ENCODE results near the gene PRDX6.

PRDX6 gene, protein sequence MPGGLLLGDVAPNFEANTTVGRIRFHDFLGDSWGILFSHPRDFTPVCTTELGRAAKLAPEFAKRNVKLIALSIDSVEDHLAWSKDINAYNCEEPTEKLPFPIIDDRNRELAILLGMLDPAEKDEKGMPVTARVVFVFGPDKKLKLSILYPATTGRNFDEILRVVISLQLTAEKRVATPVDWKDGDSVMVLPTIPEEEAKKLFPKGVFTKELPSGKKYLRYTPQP

DNA sequence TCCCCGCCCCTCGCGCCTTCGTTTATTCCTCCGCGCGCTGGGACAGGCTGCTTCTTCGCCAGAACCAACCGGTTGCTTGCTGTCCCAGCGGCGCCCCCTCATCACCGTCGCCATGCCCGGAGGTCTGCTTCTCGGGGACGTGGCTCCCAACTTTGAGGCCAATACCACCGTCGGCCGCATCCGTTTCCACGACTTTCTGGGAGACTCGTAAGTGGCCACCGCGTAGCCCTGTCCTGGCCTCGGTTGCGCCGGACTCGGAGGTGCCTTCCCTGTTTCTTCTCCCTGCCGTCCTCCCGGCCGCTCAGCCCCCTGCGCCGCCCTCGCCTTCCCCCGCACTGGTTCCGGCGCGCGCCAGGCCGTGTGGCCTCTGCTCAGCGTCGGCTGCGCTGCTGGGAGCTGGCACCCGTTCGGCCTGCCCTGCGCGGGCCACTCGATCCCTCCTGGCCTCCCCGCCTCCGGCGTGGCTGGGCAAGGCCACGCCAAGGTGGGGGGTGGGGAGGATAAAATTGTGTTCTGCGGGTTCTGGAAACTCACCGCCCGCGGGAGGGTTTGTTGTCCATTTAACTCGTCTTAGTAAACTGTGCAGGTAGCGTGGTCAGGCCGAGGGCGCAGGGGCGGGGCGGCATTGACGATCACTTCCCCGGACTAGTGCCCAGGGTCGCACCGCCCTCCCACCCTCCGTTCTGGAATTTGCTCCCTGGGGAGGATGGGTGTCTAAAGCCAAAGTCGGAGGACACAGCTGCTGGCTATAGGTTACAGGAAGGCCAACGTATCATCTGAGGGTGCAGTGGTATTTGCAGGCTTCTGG is at the start of gene PRDX6:
TSS of gene PRDX6 (plus strand) at position 50 of the 808 bp plus-strand sequence. CDS start at position 113, 63 bp downstream.
- TF ChIP-seq, protein P1, sequence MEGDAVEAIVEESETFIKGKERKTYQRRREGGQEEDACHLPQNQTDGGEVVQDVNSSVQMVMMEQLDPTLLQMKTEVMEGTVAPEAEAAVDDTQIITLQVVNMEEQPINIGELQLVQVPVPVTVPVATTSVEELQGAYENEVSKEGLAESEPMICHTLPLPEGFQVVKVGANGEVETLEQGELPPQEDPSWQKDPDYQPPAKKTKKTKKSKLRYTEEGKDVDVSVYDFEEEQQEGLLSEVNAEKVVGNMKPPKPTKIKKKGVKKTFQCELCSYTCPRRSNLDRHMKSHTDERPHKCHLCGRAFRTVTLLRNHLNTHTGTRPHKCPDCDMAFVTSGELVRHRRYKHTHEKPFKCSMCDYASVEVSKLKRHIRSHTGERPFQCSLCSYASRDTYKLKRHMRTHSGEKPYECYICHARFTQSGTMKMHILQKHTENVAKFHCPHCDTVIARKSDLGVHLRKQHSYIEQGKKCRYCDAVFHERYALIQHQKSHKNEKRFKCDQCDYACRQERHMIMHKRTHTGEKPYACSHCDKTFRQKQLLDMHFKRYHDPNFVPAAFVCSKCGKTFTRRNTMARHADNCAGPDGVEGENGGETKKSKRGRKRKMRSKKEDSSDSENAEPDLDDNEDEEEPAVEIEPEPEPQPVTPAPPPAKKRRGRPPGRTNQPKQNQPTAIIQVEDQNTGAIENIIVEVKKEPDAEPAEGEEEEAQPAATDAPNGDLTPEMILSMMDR (IDR thresholded peaks at IDR 0.05; ENCODE audit: low read depth, low read length): no peak
- peak; percentile 81 to 89 for DNase-seq (ENCODE audit: low read depth in 2 of 2)

DNA sequence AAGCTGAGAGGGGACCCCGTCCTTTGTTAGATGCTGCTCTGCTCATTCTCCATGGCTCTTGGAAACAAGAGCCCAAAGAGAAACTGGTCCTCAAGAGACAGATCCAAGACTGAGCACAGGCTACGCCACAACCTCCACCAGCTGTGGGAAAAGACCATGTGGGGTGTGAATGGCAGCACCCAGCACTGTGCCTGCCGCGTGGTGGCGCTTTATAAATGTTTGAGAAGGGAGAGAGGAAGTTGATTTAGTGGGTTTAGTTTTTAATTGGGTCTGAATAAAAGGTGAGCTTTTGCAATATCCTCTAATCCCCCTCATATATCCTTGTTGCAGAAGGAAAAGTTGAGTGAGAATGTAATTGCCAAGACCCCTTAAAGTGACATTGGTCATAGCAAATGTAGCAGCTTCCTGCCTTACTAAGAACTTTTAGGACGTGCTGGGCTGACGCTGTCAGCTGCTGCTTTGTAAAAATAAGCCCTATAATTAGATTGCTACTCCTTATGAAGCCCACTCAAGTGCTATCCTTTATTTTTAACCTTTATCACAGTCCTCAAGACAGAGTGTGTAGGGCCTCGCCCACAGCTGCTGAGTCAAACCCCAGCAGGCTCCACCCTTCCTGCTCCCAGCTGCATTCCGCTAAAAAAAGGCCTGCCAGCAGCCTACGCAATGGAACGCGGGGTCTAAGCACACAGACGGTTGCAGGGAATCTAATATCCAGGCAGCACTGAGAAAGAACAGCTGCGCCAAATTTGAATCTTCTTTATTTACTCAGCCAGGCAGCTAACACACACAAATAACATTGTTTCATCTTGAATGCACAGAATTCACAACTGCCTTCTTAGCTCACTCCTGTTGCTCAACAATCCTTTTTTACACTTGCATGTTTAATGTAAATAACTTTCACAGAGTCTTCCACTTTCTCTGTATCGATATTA is 47.4 kb upstream of the PRDX6 start:
- H3K4me3 ChIP-seq (replicated peaks in 1 of 2; ENCODE audit: low read depth in 2 of 2, low read length in 2 of 2): peak overlapping the region in 1 of 2 donors; percentile 27
- TF ChIP-seq, protein P1 (IDR thresholded peaks at IDR 0.05; ENCODE audit: low read depth, low read length): peak; percentile 74
- DNase-seq (ENCODE audit: low read depth in 2 of 2): peak; percentile 95 to 97

More for the DNA sequence above, at the start of gene PRDX6:
- H3K4me3 ChIP-seq (replicated peaks in 1 of 2; ENCODE audit: low read depth in 2 of 2, low read length in 2 of 2): peak within 1 kb of the TSS; percentile 83 to 85

DNA sequence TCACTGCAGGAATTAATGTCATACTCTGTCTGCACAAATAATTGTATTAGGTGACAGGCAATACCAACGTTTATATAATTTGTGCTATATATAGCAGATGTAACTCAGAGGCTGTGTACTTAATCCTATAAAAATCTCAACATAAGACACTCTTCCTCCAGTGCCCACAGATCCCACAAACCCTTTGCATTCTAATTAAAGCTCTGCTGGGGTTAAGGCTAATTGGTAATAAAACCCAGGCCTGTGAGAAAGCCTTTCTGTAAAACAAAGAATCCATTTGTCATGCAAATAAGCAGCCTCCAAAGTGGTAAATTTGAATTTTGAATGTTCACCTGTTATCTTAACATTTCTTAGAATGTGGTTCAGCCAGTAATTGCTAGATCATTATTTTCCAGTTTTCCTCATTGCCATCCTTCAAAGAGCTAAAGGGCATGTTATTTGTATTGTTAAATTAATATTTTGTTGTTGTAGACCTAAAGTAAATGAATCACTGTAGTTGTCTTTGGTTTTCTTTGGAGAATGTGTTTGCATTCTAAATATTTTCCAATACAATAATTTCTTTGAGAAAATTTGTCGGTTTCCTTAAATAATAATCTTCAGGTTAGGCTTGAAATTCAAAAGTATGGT is 46.3 kb upstream of the PRDX6 start:
- TF ChIP-seq, protein P1 (IDR thresholded peaks at IDR 0.05; ENCODE audit: low read depth, low read length): no peak
- H3K4me3 ChIP-seq (replicated peaks in 1 of 2; ENCODE audit: low read depth in 2 of 2, low read length in 2 of 2): no peak overlapping the region
- DNase-seq (ENCODE audit: low read depth in 2 of 2): no peak

DNA sequence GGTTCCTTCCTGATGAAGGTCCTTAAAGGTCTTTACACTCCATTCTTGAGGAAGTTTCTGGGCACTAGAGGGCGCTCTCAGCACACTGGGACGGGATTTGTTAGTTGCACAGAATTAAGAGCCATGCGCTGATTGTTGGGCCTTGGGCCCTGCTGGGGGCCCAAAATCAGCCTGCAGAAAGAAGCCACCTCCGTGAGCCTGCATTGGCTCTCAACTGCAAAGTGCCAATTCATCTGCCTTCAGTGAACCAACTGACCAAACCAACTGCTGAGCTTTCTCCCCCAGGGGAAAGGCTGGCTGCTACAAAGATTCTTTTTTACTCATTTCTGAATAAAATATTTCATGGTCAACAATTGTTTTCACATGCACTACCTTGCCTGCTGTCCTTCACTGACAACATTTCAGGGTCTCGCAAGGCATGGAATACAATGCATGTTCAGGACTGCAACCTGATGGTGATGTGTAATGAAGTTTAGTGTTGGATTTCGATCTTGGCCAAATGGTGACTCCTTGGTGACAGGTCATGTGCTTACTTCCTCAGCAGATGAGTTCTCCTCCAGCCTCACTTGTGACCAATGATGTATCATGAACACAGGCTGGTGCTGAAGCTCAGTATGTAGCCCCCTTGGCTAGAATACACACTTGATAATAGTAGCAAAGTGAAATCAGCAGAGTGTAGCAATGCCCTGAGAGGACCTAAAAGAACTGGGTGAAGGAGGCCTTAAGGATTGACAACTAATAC is 45.7 kb upstream of the PRDX6 start:
- H3K4me3 ChIP-seq (replicated peaks in 1 of 2; ENCODE audit: low read depth in 2 of 2, low read length in 2 of 2): no peak overlapping the region
- DNase-seq (ENCODE audit: low read depth in 2 of 2): peak; percentile 94 to 96
- TF ChIP-seq, protein P1 (IDR thresholded peaks at IDR 0.05; ENCODE audit: low read depth, low read length): peak; percentile 89

DNA sequence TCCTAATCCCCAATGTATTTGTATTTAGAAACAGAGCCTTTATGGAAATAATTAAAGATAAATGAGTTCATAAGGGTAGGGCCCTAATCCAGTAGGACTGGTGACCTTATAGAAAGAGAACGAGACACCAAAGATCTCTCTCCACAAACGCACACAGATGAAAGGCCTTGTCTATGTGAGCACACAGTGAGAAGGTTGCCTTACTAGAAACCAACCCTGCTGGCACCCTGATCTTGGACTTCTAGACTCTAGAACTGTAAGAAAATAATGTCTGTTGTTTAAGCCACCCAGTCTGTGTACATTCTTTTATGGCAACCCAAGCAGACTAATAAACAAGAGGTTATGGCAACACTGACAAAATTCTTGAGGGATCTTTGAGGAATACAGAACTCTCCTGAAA is 44.8 kb upstream of the PRDX6 start:
- H3K4me3 ChIP-seq (replicated peaks in 1 of 2; ENCODE audit: low read depth in 2 of 2, low read length in 2 of 2): no peak overlapping the region
- no peak for DNase-seq (ENCODE audit: low read depth in 2 of 2)
- TF ChIP-seq, protein P1 (IDR thresholded peaks at IDR 0.05; ENCODE audit: low read depth, low read length): no peak
